Mucosa of gallbladder (tissue), 1 donor: ENCODE measurements around the gene UBXN2A. TPM values are rescaled to one million over a fixed set of nuclear protein-coding genes. Genes with fewer than 3 reads are reported as not detected.

Experiments used
- DNase-seq: peaks from one replicate; pipeline ENCODE4 v3.0.0-alpha.2; 2020; ENCODE audit warnings: low spot score
- total RNA-seq: library from RNA; stranded (reverse); gene quantifications from one replicate; pipeline ENCODE4 v1.2.1, GENCODE V29; 2021
- donor health status: DM: no; HTN: no; CAD: no.

The UBXN2A gene, protein sequence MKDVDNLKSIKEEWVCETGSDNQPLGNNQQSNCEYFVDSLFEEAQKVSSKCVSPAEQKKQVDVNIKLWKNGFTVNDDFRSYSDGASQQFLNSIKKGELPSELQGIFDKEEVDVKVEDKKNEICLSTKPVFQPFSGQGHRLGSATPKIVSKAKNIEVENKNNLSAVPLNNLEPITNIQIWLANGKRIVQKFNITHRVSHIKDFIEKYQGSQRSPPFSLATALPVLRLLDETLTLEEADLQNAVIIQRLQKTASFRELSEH
- total RNA-seq = 11.8 TPM

DNA sequence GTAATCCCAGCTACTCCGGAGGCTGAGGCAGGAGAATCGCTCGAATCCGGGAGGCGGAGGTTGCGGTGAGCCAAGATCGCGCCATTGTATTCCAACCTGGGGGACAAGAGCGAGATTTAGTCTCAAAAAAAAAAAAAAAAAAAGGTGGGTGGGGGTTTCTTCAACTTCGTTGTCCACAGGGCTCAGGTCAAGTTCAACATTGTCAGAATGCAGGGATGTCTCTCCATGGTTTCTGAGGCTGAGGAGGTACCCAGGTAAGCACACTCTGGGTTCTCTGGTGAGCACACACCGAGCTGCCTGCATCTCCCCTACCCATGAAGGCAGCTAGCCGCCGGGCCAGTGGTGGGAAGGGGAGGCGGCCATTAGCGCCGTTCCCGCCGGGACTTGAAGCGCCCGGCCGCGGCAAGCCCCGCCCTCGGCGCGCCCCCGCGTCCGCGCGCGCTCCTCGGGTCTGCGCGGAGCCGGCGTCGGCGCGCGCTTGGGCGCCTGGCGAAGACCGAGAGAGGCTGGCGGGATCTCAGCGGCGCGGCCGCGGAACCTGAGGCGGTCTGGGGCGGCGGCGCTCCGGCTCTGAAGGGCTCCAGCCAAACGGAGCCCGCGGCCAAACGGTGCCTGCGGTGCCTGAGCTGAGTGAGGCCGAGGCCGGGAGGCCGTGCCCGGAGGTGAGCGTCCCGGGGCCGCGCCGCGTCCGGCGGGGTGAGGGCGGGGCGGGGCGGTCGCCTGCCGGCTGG is at the start of gene UBXN2A:
UBXN2A (plus strand) TSS at position 477 of the 731 bp plus-strand sequence. CDS start 17,852 bp downstream, outside the sequence.
- peak; percentile 75 for DNase-seq

DNA sequence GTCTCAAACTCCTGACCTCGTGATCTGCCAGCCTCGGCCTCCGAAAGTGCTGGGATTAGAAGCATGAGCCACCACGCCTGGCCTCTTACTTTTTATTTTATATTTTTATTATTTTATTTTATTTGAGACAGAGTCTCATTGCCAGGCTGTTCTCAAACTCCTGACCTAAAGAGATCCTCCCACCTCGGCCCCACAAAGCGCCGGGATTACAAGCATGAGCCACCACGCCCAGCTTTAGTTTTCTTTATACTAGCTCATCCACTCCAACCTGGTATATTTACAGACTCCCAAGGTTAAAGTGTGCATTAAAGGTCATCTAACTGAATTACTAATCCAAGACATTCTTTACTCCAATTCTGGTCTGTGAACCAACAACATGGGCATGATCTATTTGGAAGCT is 40.1 kb upstream of the UBXN2A start:
- no peak for DNase-seq

DNA sequence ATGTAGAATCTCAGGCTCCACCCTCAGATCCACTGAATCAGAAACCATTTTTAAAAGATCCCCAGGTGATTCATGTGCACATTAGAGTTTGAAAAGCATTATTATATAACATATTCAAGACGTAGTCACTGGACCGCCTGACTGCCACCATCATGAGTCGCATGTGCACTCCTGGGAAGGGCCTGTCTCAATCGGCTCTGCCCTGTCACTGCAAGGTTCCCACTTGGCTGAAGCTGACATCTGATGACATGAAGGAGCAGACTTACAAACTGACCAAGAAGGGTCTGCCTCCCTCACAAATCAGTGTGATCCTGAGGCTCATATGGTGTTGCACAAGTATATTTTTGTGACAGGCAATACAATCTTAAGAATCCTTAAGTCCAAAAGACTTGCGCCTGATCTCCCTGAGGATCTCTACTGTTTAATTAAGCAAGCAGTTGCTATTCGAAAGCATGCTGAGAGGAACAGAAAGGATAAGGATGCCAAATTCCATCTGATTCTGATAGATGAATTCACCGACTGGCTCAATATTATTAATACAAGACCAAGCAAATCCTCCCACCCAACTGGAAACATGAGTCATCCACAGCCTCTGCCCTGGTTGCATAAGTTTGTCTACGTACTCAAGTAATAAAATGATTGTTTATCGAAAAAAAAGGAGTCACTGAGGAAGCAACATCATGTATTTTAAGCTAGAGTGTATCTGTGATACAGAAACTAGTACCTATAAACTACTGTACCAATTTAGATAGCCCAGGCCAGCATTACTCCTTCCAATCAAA is 39.5 kb upstream of the UBXN2A start:
- no peak for DNase-seq

DNA sequence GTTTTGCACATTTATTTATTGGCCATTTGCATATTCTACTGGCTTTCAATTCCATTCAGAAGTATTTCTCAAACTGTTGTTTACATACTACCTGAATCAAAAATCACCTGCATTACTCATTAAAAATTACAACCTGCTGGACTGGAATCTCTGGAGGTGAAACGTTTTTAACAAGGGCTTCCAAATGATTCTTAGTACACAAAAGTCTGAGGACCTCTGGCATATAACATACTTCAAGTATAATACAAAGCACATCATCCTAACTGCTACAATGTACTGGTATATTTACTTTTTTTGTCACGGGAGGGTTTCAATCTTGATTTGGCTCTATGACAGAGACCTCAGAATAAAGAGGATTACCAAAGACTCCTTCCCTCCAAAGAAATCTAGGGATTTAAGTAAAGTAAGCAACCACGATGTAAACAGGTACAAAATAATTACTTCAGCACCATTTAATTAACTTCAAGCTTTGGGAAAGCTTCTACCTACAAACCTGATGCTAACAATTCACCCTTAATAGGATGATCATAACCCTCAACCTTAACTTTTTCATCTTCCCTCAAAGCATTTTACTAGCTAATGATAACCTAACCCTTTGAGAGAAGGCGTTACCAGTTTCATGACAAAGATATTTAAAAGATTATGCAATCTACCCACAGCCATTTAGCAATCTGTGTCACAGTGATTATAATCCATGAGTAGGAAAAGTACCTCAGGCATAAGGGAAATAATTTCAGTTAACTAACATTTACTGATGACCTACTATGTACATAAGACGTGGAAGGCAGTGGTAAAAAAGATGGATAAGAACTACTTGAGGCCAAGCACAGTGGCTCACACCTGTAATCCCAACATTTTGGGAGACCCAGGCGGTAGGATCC is 38.1 kb upstream of the UBXN2A start:
- DNase-seq = no peak

DNA sequence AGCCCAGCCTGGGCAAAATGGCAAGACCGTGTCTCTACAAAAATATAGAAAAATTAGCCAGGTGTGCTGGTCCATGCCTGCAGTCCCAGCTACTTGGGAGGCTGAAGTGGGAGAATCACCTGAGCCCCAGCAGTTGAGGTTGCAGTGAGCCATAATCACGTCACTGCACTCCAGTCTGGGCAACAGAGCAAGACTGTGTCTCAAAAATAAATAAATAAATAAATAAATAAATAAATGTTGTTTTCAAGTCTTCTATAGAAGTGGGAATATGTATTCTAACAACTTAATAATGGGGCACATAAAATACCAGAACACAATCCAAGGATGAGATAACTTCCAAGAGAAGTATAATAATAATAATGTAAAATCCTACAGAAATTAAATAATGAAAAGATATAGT is 37.2 kb upstream of the UBXN2A start:
- no peak for DNase-seq

DNA sequence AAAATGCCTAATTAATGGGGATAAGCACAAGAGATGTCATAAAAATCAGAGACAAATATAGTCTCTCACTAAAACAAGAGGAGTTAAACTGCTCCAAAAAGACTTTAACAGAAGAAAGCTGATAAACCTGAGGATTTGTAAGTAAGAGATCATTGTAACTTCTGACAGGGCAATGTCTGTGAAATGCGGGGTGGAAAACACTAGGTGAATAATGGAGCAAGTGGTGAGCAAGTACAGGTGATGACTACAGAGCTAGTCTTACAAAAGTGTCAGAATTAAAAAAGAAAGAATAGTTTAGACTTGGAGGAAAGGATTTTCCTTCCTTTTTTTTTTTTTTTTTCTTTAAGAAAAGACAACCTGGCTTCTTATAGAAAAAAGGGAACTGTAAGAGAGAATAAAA is 36.0 kb upstream of the UBXN2A start:
- no peak for DNase-seq

DNA sequence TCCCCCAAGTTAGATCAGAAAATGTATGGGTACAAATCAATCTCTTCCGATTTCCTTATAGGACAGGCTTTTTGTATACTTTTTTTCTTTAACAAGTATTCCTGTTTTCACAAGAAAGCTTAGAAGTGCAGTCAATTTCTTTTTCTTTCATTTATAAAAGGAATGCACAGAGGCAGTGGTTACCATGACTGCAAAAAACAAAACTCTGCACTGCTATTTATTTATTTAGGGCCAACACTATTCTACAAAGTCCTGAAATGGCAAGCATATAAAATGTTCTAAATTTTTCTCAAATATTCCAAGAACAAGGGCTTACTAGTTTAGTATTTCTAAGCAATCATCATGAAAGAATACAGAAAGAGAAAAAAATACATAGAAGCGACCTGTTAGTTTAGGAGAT is 35.6 kb upstream of the UBXN2A start:
- no peak for DNase-seq

DNA sequence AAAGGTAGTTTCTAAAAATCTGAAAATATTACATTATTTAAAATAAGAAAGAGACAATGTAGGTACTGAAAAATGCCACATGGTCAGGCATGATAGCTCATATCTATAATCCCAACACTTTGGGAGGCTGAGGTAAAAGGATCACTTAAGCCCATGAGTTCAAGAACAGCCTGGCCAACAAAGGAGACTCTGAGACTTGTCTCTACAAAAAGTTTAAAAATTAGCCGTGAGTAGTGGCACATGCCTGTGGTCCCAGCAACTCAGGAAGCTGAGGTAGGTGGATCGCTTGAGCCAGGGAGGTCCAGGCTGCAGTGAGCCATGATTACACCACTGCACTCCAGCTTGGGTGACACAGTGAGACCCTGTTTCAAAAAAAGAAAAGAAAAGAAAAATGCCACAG is 35.1 kb upstream of the UBXN2A start:
- no peak for DNase-seq

DNA sequence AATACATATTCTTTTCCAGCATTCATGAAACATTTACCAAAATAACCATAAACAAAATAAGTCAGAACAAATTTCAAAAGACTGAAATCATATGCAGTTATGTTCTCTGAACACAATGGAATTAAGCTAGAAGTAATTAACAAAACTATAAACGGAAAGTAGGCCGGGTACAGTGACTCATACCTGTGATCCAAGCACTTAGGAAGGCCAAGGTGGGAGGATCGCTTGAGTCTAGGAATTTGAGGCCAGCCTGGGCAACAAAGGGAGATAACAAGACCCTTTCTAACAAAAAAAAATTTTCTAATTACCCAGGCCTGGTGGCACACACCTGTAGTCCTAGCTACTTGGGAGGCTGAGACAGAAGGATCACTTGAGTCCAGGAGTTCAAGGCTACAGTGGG is 28.2 kb upstream of the UBXN2A start:
- no peak for DNase-seq

DNA sequence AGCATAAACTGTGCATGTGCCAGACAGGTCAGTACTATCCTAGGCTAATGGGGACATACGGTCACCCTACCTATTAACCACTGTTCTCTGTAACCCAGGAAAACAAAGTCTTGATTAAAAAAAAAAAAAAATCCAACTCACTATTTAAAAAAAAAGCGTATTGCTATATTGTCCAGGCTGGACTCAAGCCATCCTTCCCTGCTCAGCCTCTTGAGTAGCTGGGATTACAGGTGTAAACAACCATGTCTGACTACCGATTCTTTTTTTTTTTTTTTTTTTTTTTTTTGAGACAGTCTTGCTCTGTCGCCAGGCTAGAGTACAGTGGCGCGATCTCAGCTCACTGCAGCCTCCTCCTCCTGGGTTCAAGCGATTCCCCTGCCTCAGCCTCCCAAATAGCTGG is 24.9 kb upstream of the UBXN2A start:
- DNase-seq = no peak

DNA sequence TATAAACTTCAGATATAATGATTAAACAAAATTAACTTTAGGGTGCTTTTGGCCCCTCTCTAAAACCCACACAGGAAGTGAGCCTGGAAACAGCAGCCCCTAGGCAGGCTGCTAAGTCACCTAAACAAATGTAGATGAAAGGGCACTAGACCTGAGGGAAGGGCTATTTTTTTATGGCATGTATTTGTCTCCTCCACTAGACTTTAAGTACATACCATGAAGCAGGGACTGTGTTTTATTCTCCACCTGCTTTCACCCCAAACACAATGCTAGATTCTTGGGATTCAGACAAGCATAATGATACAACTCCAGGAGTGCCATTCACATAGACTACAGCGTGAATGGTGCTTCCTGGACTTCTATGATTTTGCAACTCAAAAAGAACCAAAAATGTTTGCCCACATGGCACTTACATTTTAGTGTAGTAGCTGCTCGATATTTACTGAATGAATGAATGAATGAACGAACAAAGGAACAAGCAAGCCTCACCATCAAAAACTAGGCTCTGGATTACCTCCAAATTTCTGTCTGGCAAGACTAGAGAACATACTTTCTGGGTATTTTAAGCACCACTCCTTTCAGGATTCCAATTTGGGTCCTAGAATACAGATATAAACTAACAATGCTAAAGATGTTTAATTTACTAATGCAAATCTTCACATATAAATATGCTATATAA is 23.4 kb upstream of the UBXN2A start:
- DNase-seq = no peak

DNA sequence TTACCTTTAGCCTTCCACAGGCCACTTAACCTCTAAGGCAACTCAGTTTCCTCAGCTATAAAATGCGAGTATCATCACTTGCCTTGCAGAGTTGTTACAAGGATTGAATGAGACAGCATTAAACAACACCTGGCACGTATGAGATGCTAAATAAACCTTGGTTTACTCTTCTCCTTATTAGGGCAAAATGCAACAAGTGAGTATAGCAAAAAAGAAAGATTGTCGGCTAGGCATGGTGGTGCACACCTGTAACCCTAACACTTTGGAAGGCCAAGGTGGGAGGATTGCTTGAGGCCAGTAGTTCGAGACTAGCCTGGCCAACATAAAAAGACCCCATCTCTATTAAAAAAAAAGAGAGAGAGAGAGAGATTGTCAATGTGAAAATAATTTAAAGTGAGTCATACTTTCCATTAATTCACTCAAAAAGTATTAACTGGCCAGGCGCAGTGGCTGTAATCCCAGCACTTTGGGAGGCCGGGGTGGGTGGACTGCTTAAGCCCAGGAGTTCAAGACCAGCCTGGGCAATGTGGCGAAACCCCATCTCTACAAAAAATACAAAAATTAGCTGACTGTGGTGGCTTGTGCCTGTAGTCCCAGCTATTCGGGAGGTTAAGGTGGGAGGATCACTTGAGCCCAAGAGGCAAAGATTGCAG is 21.3 kb upstream of the UBXN2A start:
- no peak for DNase-seq

DNA sequence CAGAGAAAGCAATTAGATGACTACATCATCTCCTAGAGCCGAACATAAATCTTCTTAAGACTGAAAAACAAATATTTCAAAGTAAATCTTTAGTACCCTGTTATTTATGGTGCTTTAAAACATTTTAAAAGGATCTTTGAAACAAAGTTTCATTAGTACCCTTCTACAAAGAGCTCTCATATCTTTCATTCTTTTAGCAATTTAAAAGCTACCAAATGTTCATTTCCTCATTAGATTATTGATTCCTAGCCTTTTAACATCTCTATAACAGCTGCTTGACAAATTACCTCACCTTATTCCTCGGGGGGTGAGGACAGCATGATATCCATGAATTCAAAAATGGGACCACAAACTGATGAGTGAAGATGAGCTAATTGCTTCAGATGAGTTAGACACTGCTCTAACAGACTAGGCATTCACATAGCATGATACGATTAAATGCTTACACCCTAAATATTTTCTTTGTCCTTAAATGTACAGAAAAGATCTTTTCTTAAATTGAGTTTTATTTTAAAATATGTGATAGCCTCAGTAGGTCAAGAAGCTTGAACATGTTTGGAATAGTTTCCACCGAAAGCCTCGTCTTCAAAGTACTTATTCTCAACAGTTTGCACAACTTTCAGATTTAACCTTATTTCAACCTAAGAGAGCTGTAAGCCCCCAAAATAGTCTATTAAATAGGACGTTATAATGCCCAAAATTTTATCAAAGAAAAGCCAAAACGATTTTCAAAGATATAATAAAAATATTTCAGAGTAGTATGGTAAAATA is 15.5 kb upstream of the UBXN2A start:
- DNase-seq = no peak

DNA sequence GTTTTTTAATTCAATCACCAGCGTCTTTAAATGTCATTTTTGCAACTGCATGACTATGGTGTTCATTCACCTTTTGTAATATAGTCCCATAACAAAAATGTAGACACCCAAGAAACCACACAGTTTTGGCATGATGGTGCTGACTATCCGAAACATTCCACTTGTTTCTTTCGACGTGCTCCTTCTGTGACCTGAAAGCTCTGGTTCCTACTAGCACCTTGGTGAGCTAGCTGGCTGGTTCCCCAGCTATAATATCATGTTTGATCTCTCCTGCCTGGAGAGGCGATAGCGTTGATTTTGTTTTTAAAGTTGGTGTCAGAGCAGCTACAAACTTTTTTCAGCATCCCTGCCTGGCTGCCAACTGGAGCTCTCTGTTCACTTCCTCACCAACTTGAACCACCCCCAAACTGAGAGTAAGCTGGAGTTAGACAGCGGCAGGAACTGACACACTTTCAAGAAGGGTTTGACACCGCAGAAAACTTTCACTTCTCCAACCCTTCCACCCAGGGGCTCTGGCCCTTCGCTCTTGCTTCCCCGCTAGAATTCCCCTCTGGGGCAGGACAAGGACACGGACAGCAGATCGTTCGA is 14.5 kb upstream of the UBXN2A start:
- DNase-seq = peak; percentile 59

DNA sequence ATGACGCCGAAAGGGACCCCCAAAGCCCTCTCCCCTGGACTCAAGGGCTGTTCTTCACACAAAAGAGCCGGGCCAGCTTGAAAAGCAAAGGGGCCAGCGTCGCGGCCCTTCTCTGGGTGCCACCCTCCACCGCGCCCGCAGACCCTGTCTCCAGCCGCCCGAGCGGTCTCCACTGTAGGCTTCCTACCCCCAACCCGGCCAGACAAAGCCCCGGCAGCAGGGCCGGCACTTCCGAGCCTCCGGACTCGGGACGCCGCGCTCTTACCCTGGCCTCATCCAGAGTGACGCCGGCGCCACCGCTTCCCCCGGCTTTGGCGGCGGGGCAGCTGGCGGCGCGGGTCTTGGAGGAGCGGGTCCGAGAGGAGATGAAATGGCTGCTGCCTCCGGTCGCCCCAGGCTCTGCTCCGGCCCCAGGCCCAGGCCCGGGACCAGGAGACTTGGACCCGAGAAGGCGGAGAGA is 13.9 kb upstream of the UBXN2A start:
- DNase-seq = peak; percentile 28

DNA sequence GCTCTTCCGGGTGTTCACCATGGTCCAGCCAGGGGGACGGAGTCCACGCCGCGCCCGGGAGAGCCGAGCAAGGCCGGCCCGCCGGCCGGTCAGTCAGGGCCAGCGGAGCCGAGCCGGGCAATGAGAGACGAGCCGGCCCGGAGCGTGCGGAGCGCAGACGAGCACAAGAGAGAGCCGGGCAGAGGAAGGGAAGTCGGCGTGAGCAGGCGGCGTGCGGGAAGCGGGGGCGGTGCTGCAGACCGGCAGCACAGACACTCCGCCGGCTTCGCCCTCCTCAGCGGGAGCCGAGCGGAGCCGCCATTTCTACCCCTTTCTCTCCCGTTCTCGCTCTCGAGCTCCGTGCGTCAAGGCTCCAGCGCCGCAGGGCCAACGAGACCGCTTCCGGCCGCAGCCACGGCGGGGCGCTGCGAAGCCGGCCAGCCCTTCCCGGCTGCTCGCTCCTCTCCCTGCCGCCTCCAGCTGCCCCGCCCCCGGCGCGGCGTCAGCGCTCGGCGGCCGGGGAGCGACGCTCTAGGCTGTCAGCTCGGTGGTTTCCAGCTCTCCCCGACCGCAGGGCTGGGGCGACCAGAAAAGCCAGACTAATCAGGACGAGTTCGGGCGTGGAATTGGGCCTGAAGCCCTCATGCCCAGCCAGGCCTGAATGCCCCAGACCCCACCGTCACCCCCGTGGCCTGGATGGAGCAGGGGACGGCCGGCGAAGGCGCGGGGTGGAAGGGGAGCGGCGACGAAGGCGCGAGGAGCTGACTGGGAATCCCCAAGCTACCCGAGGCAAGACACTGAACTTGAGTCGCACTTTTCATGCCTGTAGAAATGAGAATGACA is 13.3 kb upstream of the UBXN2A start, which contains the start of gene ATAD2B:
ATAD2B (minus strand) TSS at position 374 of the 822 bp plus-strand sequence; CDS start at position 21, 353 bp downstream.
- peak; percentile 94 for DNase-seq

DNA sequence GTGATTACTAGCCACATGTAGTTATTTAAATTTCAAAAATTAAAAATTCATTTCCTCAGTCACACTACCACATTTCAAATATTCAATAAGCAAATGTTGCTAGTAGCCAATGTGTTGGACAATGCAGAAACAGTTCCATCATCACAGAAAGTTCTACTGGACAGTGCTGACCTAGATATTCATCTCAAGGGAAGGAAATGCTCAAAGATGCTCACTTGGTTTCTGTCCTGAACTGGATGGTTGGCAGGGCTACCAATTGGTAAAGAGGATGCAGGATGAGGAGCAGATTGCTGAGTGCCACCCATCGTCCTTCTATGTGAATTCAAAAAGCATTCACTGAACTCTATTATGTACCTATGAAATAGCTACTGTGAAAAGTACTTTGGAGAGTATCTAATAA is 6.0 kb upstream of the UBXN2A start:
- no peak for DNase-seq
